ENCODE measurements around the gene EIF2B2. TPM values are rescaled to one million over a fixed set of nuclear protein-coding genes. Genes with fewer than 3 reads are reported as not detected.

The EIF2B2 gene
- total RNA-seq, 6 experiments from 2014 or later: 55.5 to 66.1 (median 59.0) TPM

DNA sequence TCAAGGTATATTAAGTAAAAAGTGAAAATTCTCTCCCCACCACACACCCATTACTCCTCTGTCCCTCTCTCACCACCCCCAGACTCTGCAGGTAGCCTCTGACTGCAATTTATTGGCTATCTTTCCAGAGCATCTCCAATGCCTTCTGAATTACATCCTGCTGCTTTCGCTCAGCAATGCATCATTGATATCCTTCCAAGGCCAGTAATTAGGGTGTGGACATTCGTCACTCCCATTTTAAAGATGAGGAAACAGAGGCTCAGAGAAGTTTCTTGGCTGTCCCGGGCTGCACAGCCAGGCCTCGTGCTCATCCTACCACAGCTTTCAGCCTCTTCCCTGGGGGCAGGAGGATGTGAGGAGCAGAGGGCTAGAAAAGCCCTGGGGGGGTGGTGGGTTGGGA is 23.7 kb upstream of the EIF2B2 start:
- Mint-ChIP-seq H3K36me3 (ENCODE audit: low read depth) (no peaks in the 10 kb centered on the region), H3K4me1 (ENCODE audit: low read depth) (peaks cover 43% of the 10 kb centered on the region), H3K9me3 (no peaks in the 10 kb centered on the region), H3K27me3 (ENCODE audit: insufficient read depth) (peaks cover 4% of the 10 kb centered on the region; the same call in 1 of the 2 replicates), H3K27ac (peak overlapping the region; percentile 88), H3K4me3 (peak overlapping the region; percentile 20)
- no peak for DNase-seq
- TF ChIP-seq, protein P1, sequence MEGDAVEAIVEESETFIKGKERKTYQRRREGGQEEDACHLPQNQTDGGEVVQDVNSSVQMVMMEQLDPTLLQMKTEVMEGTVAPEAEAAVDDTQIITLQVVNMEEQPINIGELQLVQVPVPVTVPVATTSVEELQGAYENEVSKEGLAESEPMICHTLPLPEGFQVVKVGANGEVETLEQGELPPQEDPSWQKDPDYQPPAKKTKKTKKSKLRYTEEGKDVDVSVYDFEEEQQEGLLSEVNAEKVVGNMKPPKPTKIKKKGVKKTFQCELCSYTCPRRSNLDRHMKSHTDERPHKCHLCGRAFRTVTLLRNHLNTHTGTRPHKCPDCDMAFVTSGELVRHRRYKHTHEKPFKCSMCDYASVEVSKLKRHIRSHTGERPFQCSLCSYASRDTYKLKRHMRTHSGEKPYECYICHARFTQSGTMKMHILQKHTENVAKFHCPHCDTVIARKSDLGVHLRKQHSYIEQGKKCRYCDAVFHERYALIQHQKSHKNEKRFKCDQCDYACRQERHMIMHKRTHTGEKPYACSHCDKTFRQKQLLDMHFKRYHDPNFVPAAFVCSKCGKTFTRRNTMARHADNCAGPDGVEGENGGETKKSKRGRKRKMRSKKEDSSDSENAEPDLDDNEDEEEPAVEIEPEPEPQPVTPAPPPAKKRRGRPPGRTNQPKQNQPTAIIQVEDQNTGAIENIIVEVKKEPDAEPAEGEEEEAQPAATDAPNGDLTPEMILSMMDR (IDR thresholded peaks at IDR 0.05): no peak

DNA sequence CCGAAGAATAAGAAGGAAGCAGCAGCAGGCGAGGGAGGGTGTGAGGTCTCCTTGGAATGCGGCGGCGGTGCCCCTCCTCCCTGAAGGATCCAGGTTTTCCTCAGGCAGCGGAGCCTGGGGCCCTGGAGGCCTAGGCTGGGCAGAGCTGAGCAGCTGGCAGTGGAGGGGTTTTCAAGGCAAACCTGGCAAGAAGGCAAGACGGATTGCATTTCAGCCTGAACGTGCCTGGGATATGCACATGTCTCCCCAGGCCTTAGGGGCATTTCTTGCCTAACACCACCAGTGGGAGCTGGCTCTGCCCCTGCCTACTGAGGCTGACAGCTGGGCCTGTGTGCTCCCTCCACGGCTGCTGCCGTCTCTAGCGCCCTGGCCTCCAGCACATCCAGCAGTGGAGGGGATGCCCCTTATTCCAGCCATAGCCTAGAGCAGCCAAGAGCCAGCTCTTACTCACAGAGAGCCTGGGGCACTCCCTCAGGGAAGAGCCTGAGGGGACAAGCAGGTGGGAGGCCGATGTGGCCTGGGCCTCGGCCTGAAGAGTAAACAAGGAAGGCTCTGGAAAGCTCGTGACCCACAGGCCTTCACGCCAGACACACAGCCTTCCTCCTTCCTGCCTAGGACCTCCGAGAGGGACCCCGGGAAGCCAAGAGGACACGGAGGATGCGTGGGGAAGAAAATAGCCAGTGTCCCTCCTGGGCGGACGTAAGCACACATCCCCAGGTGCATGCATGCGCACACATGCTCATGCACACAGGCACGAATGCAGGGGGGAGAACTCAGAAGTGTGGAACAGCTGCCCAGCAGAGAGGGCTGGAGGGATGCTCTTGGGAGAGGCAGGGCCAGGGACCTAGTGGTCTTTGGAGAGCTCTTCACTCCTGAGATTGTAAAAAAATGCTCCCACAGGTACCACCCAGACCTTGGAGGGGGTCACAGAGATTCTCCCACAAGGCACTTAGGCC is 23.0 kb upstream of the EIF2B2 start:
- peaks cover 43% of the 10 kb centered on the region for H3K4me1 Mint-ChIP-seq (ENCODE audit: low read depth)
- TF ChIP-seq, protein P1 (IDR thresholded peaks at IDR 0.05): peak; percentile 44
- peak; percentile 46 for DNase-seq

DNA sequence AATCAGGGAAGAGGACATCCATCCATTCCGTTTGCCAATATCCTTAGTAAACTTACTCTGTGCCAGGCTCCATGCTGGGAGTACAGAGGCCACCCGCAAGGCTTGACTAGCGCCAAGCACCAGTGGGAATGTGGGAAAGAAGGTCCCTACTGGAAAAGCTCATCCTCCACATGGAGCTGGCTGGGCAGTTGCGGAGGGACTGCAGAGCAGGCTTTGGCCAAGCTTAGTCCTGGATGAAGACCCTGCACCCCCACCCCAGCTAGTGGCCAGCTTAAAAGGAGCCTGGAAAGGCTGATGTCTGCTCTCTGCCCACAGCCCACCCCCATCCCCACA is 22.4 kb upstream of the EIF2B2 start:
- no peaks in the 10 kb centered on the region for H3K36me3 Mint-ChIP-seq (ENCODE audit: low read depth)
- peaks cover 43% of the 10 kb centered on the region for H3K4me1 Mint-ChIP-seq (ENCODE audit: low read depth)

More for the DNA sequence above, 23.0 kb upstream of the EIF2B2 start:
- H3K36me3 Mint-ChIP-seq (ENCODE audit: low read depth): no peaks in the 10 kb centered on the region
- H3K27ac Mint-ChIP-seq: peak overlapping the region; percentile 88
- no peak overlapping the region for H3K4me3 Mint-ChIP-seq
- peaks cover 4% of the 10 kb centered on the region; the same call in 1 of the 2 replicates for H3K27me3 Mint-ChIP-seq (ENCODE audit: insufficient read depth)
- H3K9me3 Mint-ChIP-seq: no peaks in the 10 kb centered on the region

DNA sequence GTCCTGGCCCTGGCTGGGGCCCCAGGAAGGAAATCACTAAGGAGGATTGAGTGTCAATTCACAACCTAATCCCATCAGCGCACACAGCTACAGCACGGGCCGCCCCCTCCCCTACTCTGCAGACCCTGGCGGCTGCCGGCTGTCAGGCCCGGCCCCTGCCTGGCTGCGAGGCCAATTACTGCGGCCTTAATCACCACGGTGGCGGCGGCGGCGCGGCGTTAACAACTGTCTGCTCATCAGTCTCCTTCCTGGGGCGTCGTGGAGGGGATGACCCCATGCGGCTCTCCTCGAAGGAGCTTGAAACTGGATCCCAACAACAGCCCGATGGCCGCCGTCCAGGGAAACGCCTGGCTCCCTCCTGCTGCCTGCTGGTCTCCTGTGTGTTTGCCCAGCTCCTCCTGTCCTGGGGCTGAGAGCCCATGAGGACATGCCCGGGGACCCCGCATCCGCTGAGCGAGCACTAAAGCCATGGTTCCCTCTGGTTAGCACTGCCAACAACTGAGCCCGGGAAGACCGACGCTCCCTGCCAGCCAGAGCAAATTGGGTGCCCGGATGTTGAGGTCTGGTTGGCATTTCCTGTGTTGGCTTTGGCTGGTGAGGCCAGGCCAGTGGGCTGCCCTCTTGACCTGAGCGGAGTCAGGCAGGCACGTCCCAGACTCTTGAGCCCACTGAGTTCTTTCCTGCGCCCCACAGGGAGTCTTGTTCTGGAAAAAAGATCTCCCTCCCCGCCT is 21.8 kb upstream of the EIF2B2 start:
- Mint-ChIP-seq H3K36me3 (ENCODE audit: low read depth) (no peaks in the 10 kb centered on the region), H3K9me3 (no peaks in the 10 kb centered on the region), H3K27me3 (ENCODE audit: insufficient read depth) (peaks cover 2% of the 10 kb centered on the region; the same call in 1 of the 2 replicates), H3K27ac (peak overlapping the region; percentile 72), H3K4me1 (ENCODE audit: low read depth) (peaks cover 43% of the 10 kb centered on the region), H3K4me3 (peak overlapping the region; percentile 29; the same call in 1 of the 2 replicates)
- DNase-seq: no peak
- TF ChIP-seq, protein P1 (IDR thresholded peaks at IDR 0.05): no peak

More for the DNA sequence above, 22.4 kb upstream of the EIF2B2 start:
- DNase-seq: no peak
- no peak overlapping the region; the same call in 1 of the 2 replicates for H3K27ac Mint-ChIP-seq
- TF ChIP-seq, protein P1 (IDR thresholded peaks at IDR 0.05): no peak
- H3K9me3 Mint-ChIP-seq: no peaks in the 10 kb centered on the region
- H3K27me3 Mint-ChIP-seq (ENCODE audit: insufficient read depth): peaks cover 3% of the 10 kb centered on the region; the same call in 1 of the 2 replicates
- no peak overlapping the region for H3K4me3 Mint-ChIP-seq

DNA sequence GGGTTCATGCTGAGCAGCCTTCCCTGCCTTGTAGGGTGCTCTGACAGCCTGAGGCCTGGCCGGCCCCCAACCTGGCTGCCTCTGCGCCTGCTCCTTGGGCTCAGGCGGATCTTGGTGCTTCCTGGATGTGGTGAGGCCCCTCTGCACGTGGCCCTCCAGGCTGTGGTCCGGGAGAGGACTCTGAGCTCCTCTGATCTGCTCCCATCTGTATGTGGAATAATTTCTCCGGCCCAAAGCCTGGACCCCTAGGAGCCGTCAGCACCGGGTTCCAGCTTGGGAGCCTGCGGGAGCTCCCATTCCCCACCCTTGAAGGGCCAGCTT is 21.3 kb upstream of the EIF2B2 start:
- Mint-ChIP-seq H3K36me3 (ENCODE audit: low read depth) (no peaks in the 10 kb centered on the region), H3K4me1 (ENCODE audit: low read depth) (peaks cover 43% of the 10 kb centered on the region), H3K27me3 (ENCODE audit: insufficient read depth) (peaks cover 2% of the 10 kb centered on the region; the same call in 1 of the 2 replicates), H3K27ac (peak overlapping the region; percentile 72), H3K4me3 (no peak overlapping the region; the same call in 1 of the 2 replicates), H3K9me3 (no peaks in the 10 kb centered on the region)
- TF ChIP-seq, protein P1 (IDR thresholded peaks at IDR 0.05): no peak
- DNase-seq: no peak

All from HFFc6 (cell line).